ENCODE results near the gene KIRREL3.

GRCh38 chr11:126971305-126971704 is 29.3 kb downstream of the KIRREL3 start:
- no peak for TF ChIP-seq POLR2A (IDR thresholded peaks at IDR 0.05)
- TF ChIP-seq CTCF (IDR thresholded peaks at IDR 0.05), result no peak
- no peak for TF ChIP-seq EP300 (IDR thresholded peaks at IDR 0.05; ENCODE audit: low read depth)
- no peak for TF ChIP-seq POLR2AphosphoS5 (IDR thresholded peaks at IDR 0.05)
